SJCRH30 (cell line): Measurements from ENCODE around the gene NSUN7. TPM values are rescaled to one million over a fixed set of nuclear protein-coding genes. Genes with fewer than 3 reads are reported as not detected.
"Not testable (repeated sequence)": the region's sequence is repeated elsewhere in the genome, so short reads cannot be mapped to it uniquely, and the experiment has no call there.

Source experiments
- DNase-seq, 2 experiments: peaks; one replicate each; pipeline ENCODE4 v3.0.0-alpha.2; 2015 to 2020
- H3K27ac ChIP-seq: fragments of 250-450 bp; sonication (Bioruptor Pico); 2 replicates; pipeline ENCODE4 v1.5.1; 2020; ENCODE audit warnings: mild to moderate bottlenecking, moderate library complexity
- H3K27me3 ChIP-seq: fragments of 250-450 bp; sonication (Bioruptor Pico); 2 replicates; pipeline ENCODE4 v1.5.1; 2020; ENCODE audit warnings: mild to moderate bottlenecking, moderate library complexity
- H3K36me3 ChIP-seq: fragments of 250-450 bp; sonication (Bioruptor Pico); 2 replicates; pipeline ENCODE4 v1.5.1; 2020; ENCODE audit warnings: mild to moderate bottlenecking, moderate library complexity
- H3K4me1 ChIP-seq: fragments of 250-450 bp; sonication (Bioruptor Pico); 2 replicates; pipeline ENCODE4 v1.5.1; 2020; ENCODE audit warnings: mild to moderate bottlenecking, moderate library complexity
- H3K4me3 ChIP-seq: fragments of 250-450 bp; sonication (Bioruptor Pico); 2 replicates; pipeline ENCODE4 v1.5.1; 2020; ENCODE audit warnings: mild to moderate bottlenecking, moderate library complexity
- H3K9me3 ChIP-seq: fragments of 250-450 bp; sonication (Bioruptor Pico); replicated peaks from 2 replicates; pipeline ENCODE4 v1.5.1; 2020; ENCODE audit warnings: mild to moderate bottlenecking, moderate library complexity
- total RNA-seq: library from RNA; depleted of rRNA; stranded (reverse); fragments of >200 nt; shearing (Covaris generic); gene quantifications from 2 replicates; pipeline ENCODE4 v1.2.3, GENCODE V29; 2014; rRNA removed

NSUN7 gene, protein sequence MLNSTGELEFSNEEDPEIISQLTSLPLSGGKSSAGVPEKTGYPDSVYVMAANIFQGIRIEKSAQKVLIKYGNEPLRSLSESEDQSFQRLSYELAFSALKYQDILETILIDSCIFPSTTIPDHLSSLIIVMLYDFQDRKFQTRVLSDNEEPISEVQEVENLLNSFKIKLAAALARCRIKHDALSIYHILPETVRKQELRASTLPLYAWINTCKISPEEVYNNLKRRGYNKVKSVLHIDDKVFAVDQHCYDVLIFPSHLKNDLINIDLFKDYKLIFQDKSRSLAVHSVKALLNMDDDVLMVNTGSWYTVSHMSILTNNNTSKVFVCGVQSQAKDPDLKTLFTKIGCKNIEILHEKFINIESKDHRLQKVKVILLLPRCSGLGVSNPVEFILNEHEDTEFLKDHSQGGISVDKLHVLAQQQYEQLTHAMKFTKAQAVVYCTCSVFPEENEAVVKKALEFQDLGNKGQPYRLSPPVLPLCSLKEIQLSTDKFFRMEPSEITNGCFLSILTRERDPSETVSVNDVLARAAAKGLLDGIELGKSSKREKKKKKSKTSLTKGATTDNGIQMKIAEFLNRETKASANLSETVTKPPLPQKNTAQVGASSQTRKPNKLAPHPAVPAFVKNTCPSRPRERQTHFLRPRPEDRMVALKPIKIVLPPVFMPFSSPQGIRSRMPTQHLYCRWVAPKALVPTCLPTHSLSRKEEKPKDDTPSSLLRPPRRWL
- 1.5 and 2.0 TPM in 2 replicates for total RNA-seq

DNA sequence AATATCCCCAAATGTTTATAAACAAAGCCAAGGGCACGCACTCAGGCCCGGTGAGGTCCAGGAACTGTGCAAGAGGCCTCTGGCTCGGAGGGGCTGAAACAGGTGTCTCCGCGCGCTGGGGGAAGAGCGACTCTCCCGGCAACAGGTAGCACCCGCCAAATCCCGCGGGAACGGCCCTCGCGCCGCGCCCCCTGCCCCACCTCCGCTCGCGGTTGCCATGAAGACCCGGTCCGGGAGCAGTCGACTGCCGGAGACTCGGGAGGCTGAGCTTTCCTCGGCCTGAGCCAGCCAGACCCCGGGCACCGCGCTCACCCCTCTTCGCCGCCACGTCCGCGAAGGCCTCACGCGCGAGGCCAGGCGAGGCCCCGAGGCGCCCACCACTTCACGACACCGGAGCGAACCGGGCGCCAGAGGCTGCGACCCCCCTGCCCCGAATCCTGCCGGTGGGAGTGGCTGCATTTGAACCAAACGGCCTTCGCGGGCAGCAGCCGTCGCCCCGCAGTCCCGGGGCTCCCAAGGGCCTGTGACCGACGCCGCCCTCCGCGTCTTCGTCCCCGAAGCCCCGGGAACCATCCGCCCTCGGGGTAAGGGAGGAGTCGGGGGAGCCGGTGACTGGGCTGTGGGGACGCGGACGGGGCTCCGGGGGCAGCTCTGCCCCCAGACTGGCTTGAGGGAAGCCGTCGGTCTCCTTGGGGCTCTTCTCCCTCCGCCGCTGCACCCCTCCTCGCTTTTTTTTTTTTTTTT lies at the start of gene NSUN7:
Gene NSUN7 (plus strand): TSS at position 239 of the 744 bp plus-strand sequence. CDS start 739 bp downstream, outside the sequence.
- H3K36me3 ChIP-seq = no peaks in the 10 kb centered on the region
- H3K9me3 ChIP-seq = no peaks in the 10 kb centered on the region
- H3K4me3 ChIP-seq = peak within 1 kb of the TSS; percentile 65
- peak; percentile 59 to 61 for DNase-seq
- H3K4me1 ChIP-seq = no peaks in the 10 kb centered on the region
- H3K27ac ChIP-seq = peak within 1 kb of the TSS; percentile 34; the same call in 1 of the 2 replicates
- H3K27me3 ChIP-seq = no peaks in the 10 kb centered on the region

DNA sequence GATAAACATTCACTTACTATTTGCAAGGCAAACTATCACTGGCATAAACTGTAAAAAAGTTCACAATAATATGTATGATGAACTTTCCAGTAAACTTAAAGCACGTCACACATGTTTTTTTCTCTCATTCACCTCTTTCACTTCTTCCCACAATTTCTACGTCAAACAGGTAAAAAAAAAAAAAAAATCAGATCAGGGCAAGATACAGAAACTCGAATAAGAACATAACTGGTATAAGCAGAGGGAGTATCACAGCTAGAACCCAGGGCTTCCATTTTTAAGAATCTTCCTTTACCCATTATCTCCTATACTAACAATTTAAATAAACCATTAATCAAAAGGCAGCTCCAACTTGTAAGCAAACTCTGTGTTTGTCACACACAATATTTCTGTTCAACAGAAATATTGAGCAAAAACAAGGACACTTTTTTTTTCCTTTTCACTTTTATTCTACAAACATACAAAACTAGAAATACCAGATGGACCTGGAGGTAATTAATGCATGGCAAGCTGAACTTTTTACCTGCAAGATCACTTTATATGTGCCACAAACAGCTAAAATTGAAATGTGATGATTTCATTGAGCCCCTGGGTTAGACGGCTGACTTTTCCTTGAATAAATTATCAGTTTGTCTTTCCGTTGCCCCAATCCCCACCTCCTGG lies 47.5 kb upstream of the NSUN7 start:
- Histone ChIP-seq H3K9me3 (no peaks in the 10 kb centered on the region), H3K4me3 (no peak overlapping the region), H3K36me3 (no peaks in the 10 kb centered on the region), H3K27me3 (no peaks in the 10 kb centered on the region; the same call in 1 of the 2 replicates), H3K4me1 (no peaks in the 10 kb centered on the region), H3K27ac (no peak overlapping the region)
- DNase-seq = no peak

DNA sequence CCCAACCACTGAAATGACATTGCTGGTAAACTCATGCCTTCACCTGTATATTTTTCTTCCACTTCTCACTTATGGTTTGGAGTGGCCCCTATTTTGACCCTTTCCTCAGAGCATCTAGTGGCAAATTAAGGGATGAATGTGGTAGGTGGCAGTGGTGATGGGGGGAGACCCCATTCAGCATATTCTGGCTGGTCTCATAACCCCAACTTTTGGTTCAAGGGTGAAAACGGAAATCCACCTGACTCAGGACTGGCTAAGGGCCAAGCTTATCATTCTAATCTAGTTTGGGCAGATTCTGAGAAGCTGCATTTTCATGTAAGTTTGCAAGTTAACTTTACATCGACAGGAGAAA lies 47.0 kb upstream of the NSUN7 start:
- Histone ChIP-seq H3K9me3 (no peaks in the 10 kb centered on the region), H3K27me3 (no peaks in the 10 kb centered on the region; the same call in 1 of the 2 replicates), H3K27ac (no peak overlapping the region)

DNA sequence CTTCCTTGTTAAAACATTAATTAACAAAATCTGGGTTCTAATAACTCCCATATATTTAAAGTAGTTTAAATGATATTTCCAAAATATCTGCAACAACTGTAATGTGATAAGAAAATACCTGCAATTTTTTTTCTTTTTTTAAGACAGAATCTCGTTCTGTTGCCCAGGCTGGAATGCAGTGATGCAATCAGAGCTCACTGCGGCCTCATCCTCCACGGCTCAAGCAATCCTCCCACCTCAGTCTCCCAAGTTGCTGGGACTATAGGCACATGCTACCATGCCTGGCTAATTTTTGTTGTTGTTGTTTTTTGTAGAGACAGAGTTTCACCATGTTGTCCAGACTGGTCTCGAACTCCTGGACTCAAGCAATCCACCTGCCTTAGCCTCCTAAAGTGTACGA lies 45.7 kb upstream of the NSUN7 start:
- Histone ChIP-seq H3K4me3 (no peak overlapping the region), H3K27ac (no peak overlapping the region), H3K27me3 (no peaks in the 10 kb centered on the region; the same call in 1 of the 2 replicates), H3K9me3 (no peaks in the 10 kb centered on the region), H3K4me1 (no peaks in the 10 kb centered on the region), H3K36me3 (no peaks in the 10 kb centered on the region)
- DNase-seq = no peak

More for the DNA sequence above, 47.0 kb upstream of the NSUN7 start:
- Histone ChIP-seq H3K36me3 (no peaks in the 10 kb centered on the region), H3K4me1 (no peaks in the 10 kb centered on the region), H3K4me3 (no peak overlapping the region)
- DNase-seq = no peak

DNA sequence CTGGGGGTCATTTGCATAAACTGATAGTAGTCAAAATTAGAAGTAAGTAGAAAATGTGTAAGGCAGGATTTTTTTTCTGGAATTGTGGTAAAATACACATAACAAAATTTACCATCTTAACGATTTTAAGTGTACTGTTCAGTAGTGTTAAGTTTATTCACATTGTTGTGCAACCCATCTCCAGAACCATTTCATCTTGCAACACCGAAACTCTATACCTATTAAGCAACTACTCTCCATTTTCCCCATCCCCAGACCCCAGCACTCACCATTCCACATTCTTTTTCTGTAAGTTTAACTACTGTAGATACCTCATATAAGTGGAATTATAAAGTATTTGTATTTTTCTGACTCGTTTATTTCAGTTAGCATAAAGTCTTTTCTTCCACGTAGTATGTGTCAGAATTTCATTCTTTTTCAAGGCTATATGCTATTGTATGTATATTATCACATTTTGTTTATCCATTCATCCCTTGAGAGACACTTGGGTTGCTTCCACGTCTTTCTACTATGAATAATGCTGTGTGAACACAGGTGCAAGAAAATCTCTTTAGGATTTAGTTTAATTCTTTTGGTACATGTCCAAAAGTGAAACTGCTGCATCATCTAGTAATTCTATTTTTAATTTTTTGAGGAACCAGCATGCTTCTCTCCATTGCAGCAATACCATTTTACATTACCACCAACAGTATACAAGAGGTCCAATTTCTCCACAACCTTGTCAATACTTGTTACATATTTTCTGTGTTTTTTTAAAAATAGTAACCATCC lies 39.1 kb upstream of the NSUN7 start:
- no peak overlapping the region for H3K4me3 ChIP-seq
- H3K9me3 ChIP-seq = no peaks in the 10 kb centered on the region
- no peaks in the 10 kb centered on the region for H3K4me1 ChIP-seq
- DNase-seq = no peak
- H3K36me3 ChIP-seq = no peaks in the 10 kb centered on the region
- no peak overlapping the region for H3K27ac ChIP-seq
- no peaks in the 10 kb centered on the region; the same call in 1 of the 2 replicates for H3K27me3 ChIP-seq

DNA sequence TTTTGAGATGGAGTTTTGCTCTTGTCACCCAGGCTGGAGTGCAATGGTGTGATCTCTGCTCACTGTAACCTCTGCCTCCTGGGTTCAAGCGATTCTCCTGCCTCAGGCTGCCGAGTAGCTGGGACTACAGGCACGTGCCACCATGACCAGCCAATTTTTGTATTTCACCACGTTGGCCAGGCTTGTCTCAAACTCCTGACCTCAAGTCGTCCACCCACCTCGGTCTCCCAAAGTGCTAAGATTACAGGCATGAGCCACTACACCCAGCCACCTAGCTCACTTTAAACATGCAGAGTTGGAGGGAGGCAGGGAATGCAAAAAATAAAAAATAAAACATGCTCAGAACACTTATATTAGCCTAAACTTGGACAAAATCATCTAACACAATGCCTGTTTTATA lies 36.8 kb upstream of the NSUN7 start:
- H3K27me3 ChIP-seq, H3K4me1 ChIP-seq, H3K4me3 ChIP-seq, DNase-seq, H3K9me3 ChIP-seq, H3K36me3 ChIP-seq, H3K27ac ChIP-seq: not testable (repeated sequence)

DNA sequence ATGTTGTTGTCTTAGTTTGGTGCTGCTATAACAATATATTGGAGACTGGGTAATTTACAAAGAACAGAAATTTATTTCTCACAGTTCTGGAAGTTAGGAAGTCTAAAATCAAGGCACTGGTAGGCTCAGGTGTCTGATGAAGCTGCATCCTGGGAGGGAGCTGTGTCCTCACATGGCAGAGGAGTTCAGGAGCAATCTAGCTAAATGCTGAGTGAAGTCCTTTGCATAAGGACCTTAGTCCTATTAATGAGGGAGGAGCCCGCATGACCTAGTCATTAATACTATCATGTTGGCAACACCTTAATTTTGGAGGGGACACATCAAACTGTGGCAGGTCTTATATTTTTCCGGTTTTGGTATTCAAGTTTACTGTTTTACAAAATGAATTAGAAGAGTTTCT lies 36.0 kb upstream of the NSUN7 start:
- DNase-seq = no peak
- H3K27ac ChIP-seq = no peak overlapping the region

DNA sequence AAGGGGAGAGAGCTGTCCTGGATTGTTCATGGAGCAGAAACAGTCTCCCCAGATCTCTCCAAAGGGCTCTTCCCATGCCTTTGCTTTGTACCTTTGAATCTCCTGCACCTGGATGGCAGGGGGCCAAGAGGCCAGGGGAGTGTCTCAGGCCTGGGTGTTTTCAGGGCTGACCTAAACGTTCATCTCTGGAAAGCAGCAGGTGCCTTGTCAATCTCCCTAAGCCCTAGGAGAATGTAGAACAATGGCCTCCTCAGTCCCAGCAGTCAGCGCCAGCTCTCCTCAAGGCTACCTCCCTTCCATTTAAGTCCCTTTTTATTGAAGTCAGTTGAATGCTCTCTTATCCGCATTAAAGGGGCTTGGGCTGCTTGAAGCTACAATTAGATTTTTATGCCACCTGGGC lies 31.2 kb upstream of the NSUN7 start:
- Histone ChIP-seq H3K27ac (no peak overlapping the region), H3K27me3 (no peaks in the 10 kb centered on the region), H3K4me1 (no peaks in the 10 kb centered on the region)

More for the DNA sequence above, 36.0 kb upstream of the NSUN7 start:
- no peaks in the 10 kb centered on the region for H3K4me1 ChIP-seq
- no peaks in the 10 kb centered on the region for H3K36me3 ChIP-seq
- H3K4me3 ChIP-seq = no peak overlapping the region
- no peaks in the 10 kb centered on the region for H3K9me3 ChIP-seq
- no peaks in the 10 kb centered on the region; the same call in 1 of the 2 replicates for H3K27me3 ChIP-seq

DNA sequence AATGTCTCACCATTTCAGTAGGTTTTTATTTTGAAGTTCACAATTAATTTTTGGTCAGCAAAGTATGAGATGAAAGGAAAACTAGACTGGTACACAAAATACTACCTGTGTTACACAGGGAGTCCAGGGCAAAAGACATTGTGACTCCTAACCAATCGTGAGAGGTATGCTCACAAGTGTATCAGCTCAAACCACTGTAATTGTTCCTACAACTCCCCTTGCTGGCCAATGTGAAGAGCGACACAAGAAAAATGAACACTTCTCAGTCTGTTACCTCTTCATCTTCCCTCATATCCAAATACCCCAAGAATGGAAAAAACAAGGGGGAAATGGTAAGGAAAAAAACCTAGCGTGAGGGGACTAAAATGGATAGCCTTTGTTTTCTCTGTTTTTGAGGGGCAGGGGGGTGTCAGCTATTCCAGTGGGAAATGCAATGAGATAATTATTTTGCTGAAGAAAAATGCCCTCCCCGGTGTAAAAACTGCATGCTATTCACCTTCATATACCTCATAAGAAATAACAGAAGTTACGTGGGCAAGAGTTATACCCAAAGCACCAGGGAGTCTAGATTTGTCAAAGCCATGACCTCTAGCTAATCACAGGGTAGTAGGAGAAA lies 30.6 kb upstream of the NSUN7 start:
- Histone ChIP-seq H3K4me3 (no peak overlapping the region), H3K27ac (no peak overlapping the region), H3K4me1 (no peaks in the 10 kb centered on the region), H3K9me3 (no peaks in the 10 kb centered on the region), H3K36me3 (no peaks in the 10 kb centered on the region), H3K27me3 (no peaks in the 10 kb centered on the region)
- peak in 1 of 2 experiments; percentile 33 for DNase-seq

More for the DNA sequence above, 31.2 kb upstream of the NSUN7 start:
- Histone ChIP-seq H3K4me3 (no peak overlapping the region), H3K36me3 (no peaks in the 10 kb centered on the region), H3K9me3 (no peaks in the 10 kb centered on the region)
- peak in 1 of 2 experiments; percentile 30 for DNase-seq

DNA sequence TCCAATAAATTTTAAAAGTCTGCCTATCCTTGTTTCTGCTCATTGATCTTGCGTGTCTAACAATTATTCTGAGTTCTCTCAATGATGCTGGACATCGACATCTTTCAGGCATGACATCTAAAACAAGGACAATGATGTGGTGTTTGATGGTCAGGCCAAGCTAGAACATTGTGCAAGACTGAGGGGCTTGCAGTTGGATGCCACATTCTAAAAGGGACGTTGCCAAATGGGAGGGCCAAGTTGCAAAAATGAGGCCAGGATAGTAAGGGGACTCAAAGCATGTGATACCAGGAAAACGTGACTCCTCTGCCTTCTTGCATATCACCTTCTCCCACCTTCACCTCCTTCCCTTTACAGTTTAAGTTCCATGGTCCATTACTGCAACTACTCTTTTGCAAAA lies 29.4 kb upstream of the NSUN7 start:
- Histone ChIP-seq H3K4me3 (no peak overlapping the region), H3K36me3 (no peaks in the 10 kb centered on the region), H3K27me3 (no peaks in the 10 kb centered on the region), H3K4me1 (no peaks in the 10 kb centered on the region), H3K27ac (no peak overlapping the region), H3K9me3 (no peaks in the 10 kb centered on the region)
- DNase-seq = no peak

DNA sequence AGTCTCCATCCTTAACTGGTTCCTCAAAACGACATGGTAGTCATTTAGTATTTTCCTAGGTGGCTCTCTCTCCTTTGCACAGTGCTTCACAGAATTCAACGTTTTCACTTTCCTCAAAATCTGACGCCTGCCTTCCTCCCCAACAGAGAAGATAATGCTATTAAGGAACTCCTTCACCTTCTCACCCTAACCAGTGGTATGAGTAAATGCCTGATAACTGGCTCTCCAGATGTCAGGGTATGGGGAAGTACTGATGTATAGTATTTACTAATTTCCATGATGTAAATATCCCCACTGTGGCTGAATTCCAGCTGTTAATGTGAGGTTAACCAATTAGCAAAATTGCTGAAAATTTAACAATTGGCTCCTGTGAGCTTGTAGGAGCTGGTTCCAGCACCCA lies 28.8 kb upstream of the NSUN7 start:
- no peaks in the 10 kb centered on the region for H3K27me3 ChIP-seq
- H3K9me3 ChIP-seq = no peaks in the 10 kb centered on the region
- H3K36me3 ChIP-seq = no peaks in the 10 kb centered on the region
- DNase-seq = no peak
- no peak overlapping the region for H3K27ac ChIP-seq
- H3K4me3 ChIP-seq = no peak overlapping the region
- no peaks in the 10 kb centered on the region for H3K4me1 ChIP-seq

DNA sequence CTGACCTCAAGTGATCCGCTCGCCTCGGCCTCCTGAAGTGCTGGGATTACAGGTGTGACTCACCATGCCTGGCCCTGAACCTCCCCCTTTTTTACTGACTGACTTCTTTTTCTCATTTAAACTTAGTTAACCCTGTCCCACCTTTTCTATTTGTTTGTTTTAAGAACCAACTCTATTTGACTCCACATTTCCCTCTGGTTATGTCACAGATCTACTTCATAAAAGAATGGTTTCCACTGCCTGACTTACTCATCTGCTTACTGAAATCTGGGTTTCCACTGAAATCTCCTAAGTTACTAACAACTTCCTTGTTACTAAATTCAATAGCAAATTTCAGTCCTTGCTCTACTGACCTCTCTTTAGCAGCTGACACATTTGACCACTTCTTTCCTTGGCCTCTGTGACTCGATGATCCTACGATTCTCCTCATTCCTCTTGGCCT lies 28.0 kb upstream of the NSUN7 start:
- no peaks in the 10 kb centered on the region for H3K4me1 ChIP-seq
- H3K27me3 ChIP-seq = no peaks in the 10 kb centered on the region; the same call in 1 of the 2 replicates
- no peak overlapping the region for H3K4me3 ChIP-seq
- no peaks in the 10 kb centered on the region for H3K36me3 ChIP-seq
- H3K27ac ChIP-seq = no peak overlapping the region
- DNase-seq = no peak
- H3K9me3 ChIP-seq = no peaks in the 10 kb centered on the region

DNA sequence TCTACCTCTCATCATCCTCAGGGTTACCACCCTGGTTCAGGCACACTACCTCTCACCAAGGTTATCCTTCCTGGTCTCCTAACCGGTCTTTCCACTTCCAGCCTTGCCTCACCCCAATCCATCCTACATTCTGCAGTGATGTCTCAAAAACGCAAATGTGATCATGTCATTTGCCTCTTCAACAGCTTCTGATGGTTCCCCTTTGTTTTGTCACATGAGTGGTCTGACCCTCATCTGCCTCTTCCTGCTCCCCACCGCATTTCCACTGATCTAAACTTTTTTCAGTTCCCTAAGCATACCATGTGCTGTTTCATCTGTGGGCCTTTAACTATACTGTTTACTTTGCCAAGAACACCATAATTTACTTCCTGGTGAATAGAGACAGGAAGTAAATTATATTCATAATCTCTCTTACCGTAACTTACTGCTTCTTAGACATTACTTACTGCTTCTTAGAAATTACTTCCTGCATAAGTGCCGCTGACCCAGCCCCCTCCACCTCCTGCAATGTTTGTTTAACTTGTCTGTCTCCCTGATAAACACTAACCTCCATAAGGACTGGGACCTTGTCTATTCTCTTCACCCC lies 27.1 kb upstream of the NSUN7 start:
- Histone ChIP-seq H3K4me1 (no peaks in the 10 kb centered on the region), H3K27me3 (no peaks in the 10 kb centered on the region; the same call in 1 of the 2 replicates), H3K27ac (no peak overlapping the region), H3K4me3 (no peak overlapping the region), H3K36me3 (no peaks in the 10 kb centered on the region), H3K9me3 (no peaks in the 10 kb centered on the region)
- DNase-seq = no peak
